ENCODE data around the gene DYNC1I1. TPM values are rescaled to one million over a fixed set of nuclear protein-coding genes. Genes with fewer than 3 reads are reported as not detected.

DYNC1I1 gene
- total and polyA plus RNA-seq, 2 donors (not counting 3 experiments of a cell fraction or from before 2014, with no cell fraction given), result 1.8 to 3.6 TPM

- no peak for FAIRE-seq
Measured at GRCh38 chr7:95929710-95930280, 157.4 kb downstream of the DYNC1I1 start.

More at GRCh38 chr7:95929710-95930280, 157.4 kb downstream of the DYNC1I1 start:
- Histone ChIP-seq H3K9me1 (replicated peaks; ENCODE audit: control insufficient read depth, extremely low read depth, insufficient read depth, low read length) (no peaks in the 10 kb centered on the region), H3K4me2 (ENCODE audit: insufficient read depth, low read length) (no peak overlapping the region), H3K4me1 (ENCODE audit: control insufficient read depth, extremely low read depth, insufficient read depth, low read length) (peaks cover 8% of the 10 kb centered on the region), H2AFZ (ENCODE audit: low read depth, low read length) (no peak overlapping the region), H3K27ac (ENCODE audit: insufficient read depth, low read depth, low read length) (no peak overlapping the region), H3K79me2 (ENCODE audit: control insufficient read depth, insufficient read depth, low read length) (no peaks in the 10 kb centered on the region), H3K4me3 (replicated peaks in 1 of 3; ENCODE audit: insufficient read depth in 1 of 3, low read depth in 1 of 3, low read length in 3 of 3) (no peak overlapping the region), H4K20me1 (replicated peaks; ENCODE audit: control insufficient read depth, extremely low read depth, insufficient read depth, low read length) (peaks cover 3% of the 10 kb centered on the region), H3K9ac (replicated peaks; ENCODE audit: extremely low read depth, insufficient read depth, low read length) (no peak overlapping the region), H3K36me3 (ENCODE audit: control insufficient read depth in 2 of 2, extremely low read depth in 1 of 2, insufficient read depth in 2 of 2, low read length in 2 of 2) (no peaks in the 10 kb centered on the region), H3K9me3 (replicated peaks; ENCODE audit: control insufficient read depth, insufficient read depth, low read length) (no peaks in the 10 kb centered on the region), H3K27me3 (ENCODE audit: control insufficient read depth in 2 of 2, insufficient read depth in 2 of 2, low read length in 2 of 2) (peaks cover 39 to 65% of the 10 kb centered on the region in 2 experiments)
- intact Hi-C loops (cut with micrococcal nuclease), result no loop called here
- ChIA-PET CTCF (interaction anchor here (2.5 to 4.3 kb wide), 2 partner anchors 11 to 1098 kb away, joined by 8 to 16 read pairs; no protein-coding TSS in a partner anchor), POLR2A (no interaction called here)
- no peak for TF ChIP-seq MYC (IDR thresholded peaks at IDR 0.05; ENCODE audit: low read depth, low read length)
- no peak for TF ChIP-seq JUN (IDR thresholded peaks at IDR 0.05; ENCODE audit: borderline replicate concordance, insufficient read depth, insufficient read length, low read depth)
- no peak for TF ChIP-seq CTCF (IDR thresholded peaks at IDR 0.05; ENCODE audit: extremely low read depth in 1 of 2, insufficient read depth in 1 of 2, low read depth in 1 of 2, low read length in 2 of 2)
- no peak for TF ChIP-seq MAX (IDR thresholded peaks at IDR 0.05; ENCODE audit: insufficient read depth, insufficient read length)
- no peak for TF ChIP-seq FOS (IDR thresholded peaks at IDR 0.05; ENCODE audit: borderline replicate concordance, insufficient read depth, low read length)
- TF ChIP-seq POLR2A (IDR thresholded peaks at IDR 0.05; ENCODE audit: low read depth, low read length), result no peak
- no peak for TF ChIP-seq GATA2 (IDR thresholded peaks at IDR 0.05; ENCODE audit: insufficient read depth, insufficient read length, low read depth, low read length)
- TF ChIP-seq POLR2AphosphoS5 (IDR thresholded peaks at IDR 0.05; ENCODE audit: insufficient read depth, low read depth, low read length), result no peak
- TF ChIP-seq EZH2 (IDR thresholded peaks at IDR 0.05; ENCODE audit: borderline replicate concordance, low read depth, low read length, severe bottlenecking), result no peak
- no TSS peak for BruUV-seq (replicated peaks)
- dilution Hi-C loops (cut with MboI; ENCODE audit: extremely low pct_ligation_motif_present, low sequenced_read_pairs), result no loop called here
- no peak for DNase-seq (ENCODE audit: low read depth, low spot score)
